Gastrocnemius medialis (tissue), 4 donors: Measurements from ENCODE around the gene BSCL2. TPM values are rescaled to one million over a fixed set of nuclear protein-coding genes. Genes with fewer than 3 reads are reported as not detected.

Experiments used
- ATAC-seq, 2 donors: fragments of 150-250 bp; one replicate each; pipeline ENCODE4 v1.9.1; 2016
- DNase-seq, 2 donors: peaks; one replicate each; pipeline ENCODE4 v3.0.0-alpha.2; 2019
- H3K27ac ChIP-seq, 4 donors: fragments of 200-600 bp; sonication (generic); 1 replicate in 1 of 4; 2 replicates in 3 of 4; pipeline ENCODE4 v1.5.1; 2016 to 2018; ENCODE audit warnings: mild to moderate bottlenecking in 2 of 4, moderate library complexity in 1 of 4
- H3K27me3 ChIP-seq, 3 donors: fragments of 200-600 bp; sonication (generic) in 2 of 3; 1 replicate in 1 of 3; 2 replicates in 2 of 3; pipeline versions ENCODE4 v1.5.1 to v1.6.0; 2016 to 2019; ENCODE audit warnings: mild to moderate bottlenecking in 1 of 3, moderate library complexity in 1 of 3
- H3K36me3 ChIP-seq, 2 donors: fragments of 200-600 bp; sonication (generic) in 1 of 2; one replicate each; pipeline ENCODE4 v1.5.1; 2017 to 2018
- H3K4me1 ChIP-seq, 2 donors: fragments of 200-600 bp; sonication (generic) in 1 of 2; one replicate each; pipeline ENCODE4 v1.5.1; 2016 to 2017; ENCODE audit warnings: mild to moderate bottlenecking in 2 of 2
- H3K4me3 ChIP-seq, 4 donors: fragments of 200-600 bp; sonication (generic) in 3 of 4; 1 replicate in 1 of 4; 2 replicates in 3 of 4; pipeline ENCODE4 v1.5.1; 2016 to 2019; ENCODE audit warnings: mild to moderate bottlenecking in 2 of 4
- H3K9me3 ChIP-seq, 3 donors: fragments of 200-600 bp; sonication (generic) in 2 of 3; 1 replicate in 1 of 3; 2 replicates in 2 of 3; pipeline ENCODE4 v1.5.1; 2016 to 2019
- POLR2A ChIP-seq, 2 donors: fragments of 450-650 bp; IDR thresholded peaks; one replicate each; pipeline ENCODE4 v1.6.1; 2017; ENCODE audit warnings: antibody characterized with exemption in 2 of 2, mild to moderate bottlenecking in 2 of 2, moderate library complexity in 2 of 2
- in situ Hi-C, 4 donors: fragments of 200-750 bp; cut with MboI; loops; one replicate each; pipeline versions ENCODE4 v1.15.0 to v1.8.0; 2017; ENCODE audit warnings: low sequenced_read_pairs in 4 of 4
- intact Hi-C: fragments of 100-400 bp; cut with DNase I; formaldehyde crosslinking; loops from one replicate; pipeline ENCODE4 v1.15.1; 2023; ENCODE audit warnings: low total_unique reads
- total RNA-seq, 4 donors: library from RNA; depleted of rRNA; stranded (reverse); fragments of >200 nt; gene quantifications; one replicate each; pipeline versions ENCODE4 v1.1.0 to v1.2.3, GENCODE V29; 2016
- TF ChIP-seq, protein P1 (sequence below), 5 experiments: fragments of 450-650 bp in 3 of 5; fragments of 200-600 bp in 2 of 5; sonication (generic) in 2 of 5; IDR thresholded peaks in 4 of 5; conservative IDR thresholded peaks in 1 of 5; 1 replicate in 4 of 5; 2 replicates in 1 of 5; pipeline ENCODE4 v1.5.1; 2016 to 2019; ENCODE audit warnings: antibody characterized with exemption in 5 of 5, mild to moderate bottlenecking in 3 of 5, moderate library complexity in 3 of 5

Gene BSCL2
- total RNA-seq, 4 donors from 2014 or later = 33.4 to 114 (median 55.6) TPM

DNA sequence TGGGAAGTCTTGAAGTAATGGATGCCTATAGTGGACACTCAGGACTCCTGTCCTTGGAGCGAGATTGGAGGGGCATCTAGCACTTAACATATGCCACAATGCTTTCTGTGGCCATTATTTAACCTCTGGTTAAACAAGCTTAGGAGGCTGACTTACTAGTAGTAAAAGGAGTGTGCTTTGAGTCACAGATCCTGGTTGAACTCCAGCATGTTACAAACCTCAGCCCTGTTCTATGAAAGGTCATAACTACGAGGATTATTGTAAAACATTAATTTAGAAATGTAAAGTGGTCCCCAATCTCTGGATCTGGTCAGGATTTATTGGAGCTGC is 34.1 kb downstream of the BSCL2 start:
- TF ChIP-seq, protein P1, sequence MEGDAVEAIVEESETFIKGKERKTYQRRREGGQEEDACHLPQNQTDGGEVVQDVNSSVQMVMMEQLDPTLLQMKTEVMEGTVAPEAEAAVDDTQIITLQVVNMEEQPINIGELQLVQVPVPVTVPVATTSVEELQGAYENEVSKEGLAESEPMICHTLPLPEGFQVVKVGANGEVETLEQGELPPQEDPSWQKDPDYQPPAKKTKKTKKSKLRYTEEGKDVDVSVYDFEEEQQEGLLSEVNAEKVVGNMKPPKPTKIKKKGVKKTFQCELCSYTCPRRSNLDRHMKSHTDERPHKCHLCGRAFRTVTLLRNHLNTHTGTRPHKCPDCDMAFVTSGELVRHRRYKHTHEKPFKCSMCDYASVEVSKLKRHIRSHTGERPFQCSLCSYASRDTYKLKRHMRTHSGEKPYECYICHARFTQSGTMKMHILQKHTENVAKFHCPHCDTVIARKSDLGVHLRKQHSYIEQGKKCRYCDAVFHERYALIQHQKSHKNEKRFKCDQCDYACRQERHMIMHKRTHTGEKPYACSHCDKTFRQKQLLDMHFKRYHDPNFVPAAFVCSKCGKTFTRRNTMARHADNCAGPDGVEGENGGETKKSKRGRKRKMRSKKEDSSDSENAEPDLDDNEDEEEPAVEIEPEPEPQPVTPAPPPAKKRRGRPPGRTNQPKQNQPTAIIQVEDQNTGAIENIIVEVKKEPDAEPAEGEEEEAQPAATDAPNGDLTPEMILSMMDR (IDR thresholded peaks at IDR 0.05 in 4 of 5, conservative IDR thresholded peaks at IDR 0.05 in 1 of 5) = no peak
- no peak for TF ChIP-seq POLR2A (IDR thresholded peaks at IDR 0.05)
- peak overlapping the region in 1 of 4 donors; percentile 83 for H3K4me3 ChIP-seq
- H3K27me3 ChIP-seq = no peaks in the 10 kb centered on the region
- H3K27ac ChIP-seq = peak overlapping the region; percentile 78 to 91 (median 88)
- in situ Hi-C loops = no loop called here
- peaks cover 0 to 36% of the 10 kb centered on the region in 2 donors for H3K36me3 ChIP-seq
- no peak for ATAC-seq
- no peak for DNase-seq
- peaks cover 40 to 56% of the 10 kb centered on the region in 2 donors for H3K4me1 ChIP-seq
- intact Hi-C loops = no loop called here
- no peaks in the 10 kb centered on the region for H3K9me3 ChIP-seq

DNA sequence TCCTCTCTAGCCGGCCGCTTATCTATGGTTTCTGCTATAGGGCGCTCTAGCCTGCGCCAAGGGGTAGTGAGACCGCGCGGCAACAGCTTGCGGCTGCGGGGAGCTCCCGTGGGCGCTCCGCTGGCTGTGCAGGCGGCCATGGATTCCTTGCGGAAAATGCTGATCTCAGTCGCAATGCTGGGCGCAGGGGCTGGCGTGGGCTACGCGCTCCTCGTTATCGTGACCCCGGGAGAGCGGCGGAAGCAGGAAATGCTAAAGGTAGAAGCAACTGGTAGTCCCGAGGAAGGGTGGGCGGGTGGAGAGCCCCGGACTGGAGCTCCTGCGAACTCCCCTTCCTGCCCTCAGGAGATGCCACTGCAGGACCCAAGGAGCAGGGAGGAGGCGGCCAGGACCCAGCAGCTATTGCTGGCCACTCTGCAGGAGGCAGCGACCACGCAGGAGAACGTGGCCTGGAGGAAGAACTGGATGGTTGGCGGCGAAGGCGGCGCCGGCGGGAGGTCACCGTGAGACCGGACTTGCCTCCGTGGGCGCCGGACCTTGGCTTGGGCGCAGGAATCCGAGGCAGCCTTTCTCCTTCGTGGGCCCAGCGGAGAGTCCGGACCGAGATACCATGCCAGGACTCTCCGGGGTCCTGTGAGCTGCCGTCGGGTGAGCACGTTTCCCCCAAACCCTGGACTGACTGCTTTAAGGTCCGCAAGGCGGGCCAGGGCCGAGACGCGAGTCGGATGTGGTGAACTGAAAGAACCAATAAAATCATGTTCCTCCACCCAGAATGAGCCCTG is 35.4 kb downstream of the BSCL2 start, which contains the start of the genes LBHD1 and UQCC3:
Gene LBHD1 (minus strand): TSS at position 660 of the 782 bp plus-strand sequence. CDS start 2,236 bp downstream, outside the sequence.
Gene UQCC3 (plus strand): TSS at position 66 of the 782 bp plus-strand sequence. CDS start 73 bp downstream, at position 139.
- H3K36me3 ChIP-seq = peaks cover 0 to 32% of the 10 kb centered on the region in 2 donors
- ATAC-seq (peak; percentile 82 to 87), DNase-seq (peak; percentile 64 to 73)
- H3K27ac ChIP-seq = peak within 1 kb of the TSS; percentile 78 to 91 (median 88)
- in situ Hi-C loops (no loop called here), intact Hi-C loops (no loop called here)
- TF ChIP-seq, protein P1 (IDR thresholded peaks at IDR 0.05 in 4 of 5, conservative IDR thresholded peaks at IDR 0.05 in 1 of 5) = no peak
- TF ChIP-seq POLR2A (IDR thresholded peaks at IDR 0.05) = peak; percentile 53 to 64
- H3K9me3 ChIP-seq = no peaks in the 10 kb centered on the region
- H3K4me1 ChIP-seq = peaks cover 40 to 55% of the 10 kb centered on the region in 2 donors
- H3K4me3 ChIP-seq = peak within 1 kb of the TSS; percentile 67 to 91 (median 81)
- no peaks in the 10 kb centered on the region for H3K27me3 ChIP-seq

DNA sequence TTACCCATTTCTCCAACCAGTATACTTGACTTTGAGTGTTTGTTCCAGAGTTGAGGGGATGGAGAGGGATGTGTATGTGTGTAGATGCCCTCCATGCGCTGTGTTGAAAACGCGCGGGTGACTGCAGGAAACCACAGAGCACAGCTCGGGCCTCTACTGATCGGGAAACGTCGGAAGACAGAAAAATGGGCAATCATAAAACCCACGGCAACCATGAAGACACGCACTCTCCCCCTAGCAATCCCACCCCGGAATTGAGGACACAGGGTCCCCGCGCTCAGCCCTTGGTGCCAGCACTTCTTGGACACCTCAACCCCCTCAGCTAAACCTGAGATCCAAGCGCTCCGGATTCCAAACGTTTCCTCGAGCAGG is 36.0 kb downstream of the BSCL2 start:
- intact Hi-C loops = no loop called here
- Histone ChIP-seq H3K27me3 (no peaks in the 10 kb centered on the region), H3K36me3 (peaks cover 0 to 26% of the 10 kb centered on the region in 2 donors), H3K27ac (peak overlapping the region; percentile 78 to 91 (median 88)), H3K9me3 (no peaks in the 10 kb centered on the region), H3K4me3 (peak overlapping the region; percentile 67 to 91 (median 81)), H3K4me1 (peaks cover 42 to 55% of the 10 kb centered on the region in 2 donors)
- ATAC-seq = peak; percentile 9 to 32
- TF ChIP-seq, protein P1 (IDR thresholded peaks at IDR 0.05 in 4 of 5, conservative IDR thresholded peaks at IDR 0.05 in 1 of 5) = no peak
- no peak for TF ChIP-seq POLR2A (IDR thresholded peaks at IDR 0.05)
- DNase-seq = no peak
- in situ Hi-C loops = no loop called here

DNA sequence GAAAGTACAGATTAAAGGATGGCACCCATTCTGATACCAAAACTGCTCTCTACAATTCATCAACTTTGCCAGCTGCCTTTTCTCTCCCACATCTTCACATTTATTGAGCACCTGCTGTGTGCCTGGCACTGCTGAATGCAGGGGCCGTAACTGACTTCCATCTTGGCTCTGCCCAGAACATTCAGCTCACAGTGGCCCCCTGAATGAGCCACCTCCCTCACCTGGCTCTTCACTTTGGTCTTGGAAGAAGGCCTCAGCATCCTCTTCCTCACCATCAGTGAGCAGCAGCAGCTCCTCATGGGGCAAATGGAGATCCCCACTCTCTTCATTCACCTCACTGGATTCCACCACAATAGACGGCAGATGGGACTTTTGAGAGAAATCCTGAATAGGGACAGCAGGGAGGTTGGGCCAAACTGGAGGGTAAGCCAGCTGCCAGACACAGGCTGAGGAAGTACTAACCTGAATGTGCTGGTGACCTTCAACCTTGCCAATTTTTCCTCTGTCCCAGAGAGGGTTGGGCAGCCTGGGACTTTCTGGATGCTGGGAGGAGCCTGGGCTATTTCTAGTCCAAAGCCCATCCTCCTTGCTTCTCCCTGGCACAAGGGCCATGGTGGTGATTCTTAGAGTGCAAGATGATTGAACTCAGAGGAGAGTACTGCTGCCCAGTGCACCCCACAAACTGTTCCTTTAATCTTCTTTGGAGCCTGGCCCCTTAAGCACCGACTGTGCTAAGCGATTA is 37.6 kb downstream of the BSCL2 start:
- Histone ChIP-seq H3K4me1 (peaks cover 45 to 52% of the 10 kb centered on the region in 2 donors), H3K4me3 (no peak overlapping the region), H3K27ac (peak overlapping the region in 3 of 4 donors; percentile 41 to 91 (median 90)), H3K36me3 (peaks cover 0 to 24% of the 10 kb centered on the region in 2 donors), H3K9me3 (no peaks in the 10 kb centered on the region), H3K27me3 (no peaks in the 10 kb centered on the region)
- TF ChIP-seq POLR2A (IDR thresholded peaks at IDR 0.05) = no peak
- TF ChIP-seq, protein P1 (IDR thresholded peaks at IDR 0.05 in 4 of 5, conservative IDR thresholded peaks at IDR 0.05 in 1 of 5) = no peak
- no peak for DNase-seq
- no peak for ATAC-seq
- in situ Hi-C loops (no loop called here), intact Hi-C loops (no loop called here)
